AG10803 (cell line): ENCODE measurements around the gene NOL4.

Experiments
- DNase-seq: peaks from one replicate; pipeline ENCODE4 v3.0.0; 2010; ENCODE audit warnings: low read depth
- H3K4me3 ChIP-seq: 2 replicates; pipeline ENCODE4 v1.5.1; 2011; ENCODE audit warnings: mild to moderate bottlenecking, low read length, control low read depth
- TF ChIP-seq, protein P1 (sequence below): conservative IDR thresholded peaks from 2 replicates; pipeline ENCODE4 v1.5.1; 2011; ENCODE audit warnings: mild to moderate bottlenecking, low read length, control low read depth, inconsistent platforms

Gene NOL4

GRCh38 chr18:34189656-34190435 is 34.9 kb downstream of the NOL4 start:
- no peak for DNase-seq
- H3K4me3 ChIP-seq = no peak overlapping the region

More at GRCh38 chr18:34189656-34190435, 34.9 kb downstream of the NOL4 start:
- TF ChIP-seq, protein P1, sequence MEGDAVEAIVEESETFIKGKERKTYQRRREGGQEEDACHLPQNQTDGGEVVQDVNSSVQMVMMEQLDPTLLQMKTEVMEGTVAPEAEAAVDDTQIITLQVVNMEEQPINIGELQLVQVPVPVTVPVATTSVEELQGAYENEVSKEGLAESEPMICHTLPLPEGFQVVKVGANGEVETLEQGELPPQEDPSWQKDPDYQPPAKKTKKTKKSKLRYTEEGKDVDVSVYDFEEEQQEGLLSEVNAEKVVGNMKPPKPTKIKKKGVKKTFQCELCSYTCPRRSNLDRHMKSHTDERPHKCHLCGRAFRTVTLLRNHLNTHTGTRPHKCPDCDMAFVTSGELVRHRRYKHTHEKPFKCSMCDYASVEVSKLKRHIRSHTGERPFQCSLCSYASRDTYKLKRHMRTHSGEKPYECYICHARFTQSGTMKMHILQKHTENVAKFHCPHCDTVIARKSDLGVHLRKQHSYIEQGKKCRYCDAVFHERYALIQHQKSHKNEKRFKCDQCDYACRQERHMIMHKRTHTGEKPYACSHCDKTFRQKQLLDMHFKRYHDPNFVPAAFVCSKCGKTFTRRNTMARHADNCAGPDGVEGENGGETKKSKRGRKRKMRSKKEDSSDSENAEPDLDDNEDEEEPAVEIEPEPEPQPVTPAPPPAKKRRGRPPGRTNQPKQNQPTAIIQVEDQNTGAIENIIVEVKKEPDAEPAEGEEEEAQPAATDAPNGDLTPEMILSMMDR = no peak
